Lung (tissue), 12 donors: Measurements from ENCODE around the gene SLC44A2. TPM values are rescaled to one million over a fixed set of nuclear protein-coding genes. Genes with fewer than 3 reads are reported as not detected.
A peak's percentile ranks its signal among the peaks of the same experiment; 100 is the strongest.

Experiments used
- ATAC-seq: fragments of 200-7000 bp; cut with Tn5 transposase; one replicate; pipeline ENCODE4 v1.9.1; 2020; ENCODE audit warnings: moderate number of reproducible peaks; ENCODE audit not compliant: insufficient read depth, low FRiP score
- DNase-seq, 3 donors: peaks; one replicate each; pipeline ENCODE4 v3.0.0-alpha.2; 2013 to 2017
- H3K27ac ChIP-seq, 2 donors: one replicate each; pipeline ENCODE4 v1.5.1; 2013; ENCODE audit warnings: mild to moderate bottlenecking in 2 of 2, moderate library complexity in 2 of 2, control low read depth in 1 of 2, inconsistent platforms in 1 of 2, low read depth in 1 of 2, low read length in 1 of 2
- H3K27me3 ChIP-seq, 3 donors: one replicate each; pipeline ENCODE4 v1.5.1; 2013; ENCODE audit warnings: low read length in 2 of 3; ENCODE audit not compliant: control insufficient read depth in 3 of 3, insufficient read depth in 3 of 3
- H3K36me3 ChIP-seq, 4 donors: one replicate each; pipeline ENCODE4 v1.5.1; 2013; ENCODE audit warnings: low read length in 4 of 4, mild to moderate bottlenecking in 1 of 4, moderate library complexity in 1 of 4; ENCODE audit not compliant: control insufficient read depth in 4 of 4, insufficient read depth in 4 of 4
- H3K4me1 ChIP-seq, 5 donors: one replicate each; pipeline ENCODE4 v1.5.1; 2013; ENCODE audit warnings: low read length in 5 of 5, mild to moderate bottlenecking in 2 of 5, moderate library complexity in 1 of 5; ENCODE audit not compliant: control insufficient read depth in 5 of 5, insufficient read depth in 5 of 5
- H3K4me3 ChIP-seq: one replicate; pipeline ENCODE4 v1.5.1; 2013; ENCODE audit warnings: mild to moderate bottlenecking, control low read depth, moderate library complexity
- H3K9ac ChIP-seq, 2 donors: one replicate each; pipeline ENCODE4 v1.5.1; 2013; ENCODE audit warnings: low read length in 2 of 2, control low read depth in 1 of 2; ENCODE audit not compliant: insufficient read depth in 1 of 2
- H3K9me3 ChIP-seq, 4 donors: one replicate each; pipeline ENCODE4 v1.5.1; 2013; ENCODE audit warnings: low read length in 3 of 4, mild to moderate bottlenecking in 1 of 4, moderate library complexity in 1 of 4; ENCODE audit not compliant: control insufficient read depth in 4 of 4, insufficient read depth in 3 of 4
- CTCF ChIP-seq: IDR thresholded peaks from 2 replicates; pipeline ENCODE4 v1.5.1; 2012; ENCODE audit warnings: mild to moderate bottlenecking; ENCODE audit errors: control extremely low read depth, extremely low read depth
- WGBS, 2 donors: extraction: QIAGEN DNeasy Blood & Tissue Kit; methylation state at CpG; one replicate each; pipeline ENCODE4 v1.1.7; 2013; 5-methylcytosine and 5-hydroxymethylcytosine counted together
- polyA plus RNA-seq, 2 donors: library from polyadenylated mRNA; stranded (reverse); fragments of 200-250 nt; gene quantifications; one replicate each; pipeline ENCODE4 v1.2.1, GENCODE V29; 2013
- total RNA-seq, 2 donors: library from RNA; depleted of rRNA in 1 of 2; stranded (reverse); fragments of >200 nt in 1 of 2; gene quantifications; one replicate each; pipeline ENCODE4 v1.2.1, GENCODE V29; 2014 to 2021
- donor health status: control.
- donor health status: control.
- donor health status: Bipolar disorder and iron deficiency.
- donor health status: healthy.
- donor health status: DM: yes; HTN: yes; CAD: no.

Gene SLC44A2
- total and polyA plus RNA-seq, 4 donors = 83.6 to 173 (median 118) TPM

GRCh38 chr19:10604460-10604980, 20.8 kb upstream of the SLC44A2 start:
- ATAC-seq = no peak
- no peak for TF ChIP-seq CTCF
- DNase-seq = no peak
- Histone ChIP-seq H3K4me3 (no peak overlapping the region), H3K27ac (peak overlapping the region; percentile 93 to 99), H3K36me3 (peaks cover 0 to 6% (median 0%) of the 10 kb centered on the region in 4 donors), H3K9ac (no peak overlapping the region), H3K9me3 (peaks cover 0 to 2% (median 0%) of the 10 kb centered on the region in 4 donors), H3K27me3 (no peaks in the 10 kb centered on the region), H3K4me1 (peaks cover 2 to 14% (median 4%) of the 10 kb centered on the region in 5 donors)
- 21 to 40% methylated on average over 9 of the region's 9 CpGs for WGBS, 2 donors

- Histone ChIP-seq H3K9me3 (no peaks in the 10 kb centered on the region), H3K4me1 (peaks cover 0 to 17% (median 10%) of the 10 kb centered on the region in 5 donors), H3K27ac (peak overlapping the region in 1 of 2 donors; percentile 67), H3K36me3 (peaks cover 0 to 2% (median 0%) of the 10 kb centered on the region in 4 donors), H3K4me3 (no peak overlapping the region), H3K9ac (no peak overlapping the region), H3K27me3 (no peaks in the 10 kb centered on the region)
- TF ChIP-seq CTCF = no peak
- ATAC-seq = no peak
- 85 to 91% methylated on average over 5 of the region's 5 CpGs for WGBS, 2 donors
- DNase-seq = no peak
Measured at GRCh38 chr19:10611907-10612306, 13.4 kb upstream of the SLC44A2 start.

DNA sequence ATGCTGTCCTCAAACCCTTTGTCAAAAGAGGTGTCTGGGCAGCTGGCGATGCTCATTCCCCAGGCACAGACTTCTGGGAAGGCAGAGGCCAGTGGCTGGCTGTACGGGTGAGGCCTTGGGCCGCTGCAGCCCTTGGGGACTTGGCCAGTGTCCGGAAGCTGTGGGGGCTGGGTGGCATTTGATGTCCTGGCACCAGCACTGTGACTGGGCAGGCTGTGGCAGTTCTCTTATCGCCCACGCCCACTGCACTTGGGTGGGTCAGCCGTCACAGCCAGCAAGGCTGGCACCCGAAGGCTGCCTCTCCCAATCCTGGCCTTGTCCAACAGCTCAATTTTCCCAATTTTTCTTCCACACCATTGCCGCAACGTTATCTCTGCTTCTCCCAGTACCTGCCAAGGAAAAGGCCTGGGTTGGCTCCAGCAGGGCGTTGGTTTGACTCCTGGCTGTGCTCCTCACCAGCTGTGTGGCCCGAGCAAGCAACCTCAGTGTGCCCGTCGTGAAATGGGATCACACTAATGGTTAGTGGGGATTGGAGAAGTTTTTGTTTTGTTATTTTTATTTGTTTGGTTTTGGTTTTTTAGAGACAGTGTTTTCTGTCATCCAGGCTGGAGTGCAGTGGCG, 12.7 kb upstream of the SLC44A2 start:
- no peak overlapping the region for H3K9ac ChIP-seq

More for the DNA sequence above, 12.7 kb upstream of the SLC44A2 start:
- TF ChIP-seq CTCF = no peak
- Histone ChIP-seq H3K36me3 (peaks cover 0 to 2% (median under 1%) of the 10 kb centered on the region in 4 donors), H3K27ac (peak overlapping the region; percentile 67 to 95), H3K4me1 (peaks cover 3 to 21% (median 10%) of the 10 kb centered on the region in 5 donors), H3K27me3 (no peaks in the 10 kb centered on the region), H3K9me3 (no peaks in the 10 kb centered on the region), H3K4me3 (no peak overlapping the region)
- ATAC-seq (peak; percentile 83), DNase-seq (peak; percentile 47 to 71 (median 59))
- 34 to 74% methylated on average over 15 of the region's 15 CpGs for WGBS, 2 donors
